ENCODE data around the gene CFAP57.
"Not testable (repeated sequence)": the region's sequence is repeated elsewhere in the genome, so short reads cannot be mapped to it uniquely, and the experiment has no call there.

Gene CFAP57

GRCh38 chr1:43184995-43185394, 12.9 kb downstream of the CFAP57 start:
- Mint-ChIP-seq H3K9me3 (no peaks in the 10 kb centered on the region), H3K27ac (ENCODE audit: low read depth) (no peak overlapping the region), H3K4me3 (no peak overlapping the region), H3K4me1 (no peaks in the 10 kb centered on the region), H3K36me3 (ENCODE audit: insufficient read depth) (peaks cover 1% of the 10 kb centered on the region), H3K27me3 (peaks cover 32% of the 10 kb centered on the region)
- DNase-seq (ENCODE audit: low spot score in 2 of 2) (no peak), ATAC-seq (replicated peaks; ENCODE audit: extremely low read depth, poor library complexity, severe bottlenecking) (no peak)

DNA sequence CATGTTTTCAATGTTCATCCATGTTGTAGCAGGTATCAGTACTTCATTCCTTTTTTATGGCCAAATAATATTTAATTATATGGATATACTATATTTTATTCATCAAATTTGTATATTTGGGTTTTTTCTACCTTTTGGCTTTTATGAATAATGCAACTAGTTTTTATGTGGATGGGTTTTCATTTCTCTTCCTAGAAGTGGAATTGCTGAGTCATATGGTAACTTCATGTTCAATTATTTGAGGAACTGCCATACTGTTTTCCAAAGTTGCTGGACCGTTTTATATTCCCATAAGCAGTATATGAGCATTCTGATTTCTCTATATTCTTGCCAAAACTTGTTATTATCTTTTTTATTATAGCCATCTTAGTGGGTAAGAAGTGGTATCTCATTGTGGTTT, 16.0 kb downstream of the CFAP57 start:
- H3K9me3 Mint-ChIP-seq, result no peaks in the 10 kb centered on the region
- DNase-seq (ENCODE audit: low spot score in 2 of 2) (no peak), ATAC-seq (replicated peaks; ENCODE audit: extremely low read depth, poor library complexity, severe bottlenecking) (no peak)
- H3K27me3 Mint-ChIP-seq, result peaks cover 52% of the 10 kb centered on the region
- no peaks in the 10 kb centered on the region for H3K4me1 Mint-ChIP-seq
- H3K4me3 Mint-ChIP-seq, result no peak overlapping the region
- peaks cover 1% of the 10 kb centered on the region for H3K36me3 Mint-ChIP-seq (ENCODE audit: insufficient read depth)
- H3K27ac Mint-ChIP-seq (ENCODE audit: low read depth), result no peak overlapping the region

- H3K27me3 Mint-ChIP-seq, result peaks cover 51% of the 10 kb centered on the region
- H3K27ac Mint-ChIP-seq (ENCODE audit: low read depth), result no peak overlapping the region
- H3K4me3 Mint-ChIP-seq, result no peak overlapping the region
- ATAC-seq (replicated peaks; ENCODE audit: extremely low read depth, poor library complexity, severe bottlenecking), result no peak
- no peaks in the 10 kb centered on the region for H3K4me1 Mint-ChIP-seq
- H3K9me3 Mint-ChIP-seq, result peaks cover 6% of the 10 kb centered on the region
- no peaks in the 10 kb centered on the region for H3K36me3 Mint-ChIP-seq (ENCODE audit: insufficient read depth)
- no peak for DNase-seq (ENCODE audit: low spot score in 2 of 2)
These were observed 22.4 kb downstream of the CFAP57 start for GRCh38 chr1:43194509-43194908.

DNA sequence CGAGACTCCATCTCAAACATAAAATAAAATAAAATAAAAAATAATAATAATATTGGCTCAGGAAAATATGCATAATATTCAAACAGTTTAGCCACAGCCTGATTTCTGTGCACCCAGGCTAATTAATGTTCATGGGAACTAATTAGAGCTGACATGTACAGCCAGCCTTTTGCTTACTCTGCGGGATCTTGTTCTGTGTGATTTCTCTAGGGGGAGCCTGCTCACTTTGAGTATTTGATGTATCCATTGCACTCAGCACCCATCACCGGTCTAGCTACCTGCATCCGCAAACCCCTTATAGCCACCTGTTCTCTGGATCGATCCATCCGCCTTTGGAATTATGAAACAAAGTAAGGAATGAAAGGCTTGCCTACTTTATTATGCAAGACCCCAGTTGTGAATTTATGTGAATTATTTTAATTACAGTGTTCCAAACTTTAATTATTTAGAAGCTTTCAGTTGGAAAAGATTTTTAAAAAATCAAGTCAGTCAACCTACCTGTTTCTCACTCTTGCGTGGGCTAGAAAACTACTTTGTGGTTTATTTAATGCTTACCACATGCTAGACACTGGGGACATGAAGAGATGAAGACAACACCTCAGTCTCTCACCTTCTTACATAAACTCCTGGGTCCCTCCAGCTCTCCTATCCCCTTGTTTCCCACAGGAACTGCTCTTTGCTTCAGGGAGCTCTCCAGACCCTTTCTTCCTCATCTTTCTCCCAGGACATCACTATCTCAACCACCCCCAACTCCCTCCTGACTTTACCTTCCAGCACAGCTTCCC, 25.4 kb downstream of the CFAP57 start:
- no peak overlapping the region for H3K27ac Mint-ChIP-seq (ENCODE audit: low read depth)
- no peaks in the 10 kb centered on the region for H3K36me3 Mint-ChIP-seq (ENCODE audit: insufficient read depth)
- H3K4me1 Mint-ChIP-seq, result no peaks in the 10 kb centered on the region
- H3K4me3 Mint-ChIP-seq, result no peak overlapping the region
- peaks cover 6% of the 10 kb centered on the region for H3K9me3 Mint-ChIP-seq
- DNase-seq (ENCODE audit: low spot score in 2 of 2) (no peak), ATAC-seq (replicated peaks; ENCODE audit: extremely low read depth, poor library complexity, severe bottlenecking) (no peak)
- H3K27me3 Mint-ChIP-seq, result peaks cover 27% of the 10 kb centered on the region

DNA sequence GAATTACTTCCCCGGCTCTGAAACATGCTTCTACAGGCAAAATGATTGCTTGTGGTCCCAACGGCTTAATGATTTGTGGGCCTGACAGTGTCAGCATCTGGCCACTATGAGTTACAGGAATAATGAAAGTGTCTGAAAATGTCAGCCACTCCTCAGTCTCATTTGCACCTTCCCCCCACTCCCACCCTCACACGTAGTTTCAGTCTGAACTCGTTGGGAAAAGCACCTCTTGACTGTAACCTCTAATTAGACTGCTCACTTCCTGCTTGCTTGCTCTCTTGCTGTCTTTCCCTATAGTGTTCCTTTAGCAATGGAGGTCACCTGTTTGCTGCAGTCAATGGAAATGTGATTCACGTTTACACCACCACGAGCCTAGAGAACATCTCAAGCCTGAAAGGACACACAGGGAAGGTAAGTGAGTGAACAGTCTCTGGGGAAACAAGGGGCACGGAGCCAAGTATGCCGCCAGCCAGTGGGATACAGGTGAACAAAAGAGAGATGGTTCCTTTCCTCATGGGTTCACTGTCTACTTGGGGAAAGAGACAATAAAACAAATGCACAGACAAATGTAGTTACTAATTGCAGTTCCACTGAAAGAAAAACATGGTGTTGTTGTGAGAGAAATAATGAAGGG, 27.1 kb downstream of the CFAP57 start:
- H3K9me3 Mint-ChIP-seq, result peaks cover 7% of the 10 kb centered on the region
- no peaks in the 10 kb centered on the region for H3K4me1 Mint-ChIP-seq
- no peaks in the 10 kb centered on the region for H3K36me3 Mint-ChIP-seq (ENCODE audit: insufficient read depth)
- no peak for DNase-seq (ENCODE audit: low spot score in 2 of 2)
- H3K27ac Mint-ChIP-seq (ENCODE audit: low read depth), result no peak overlapping the region
- no peak for ATAC-seq (replicated peaks; ENCODE audit: extremely low read depth, poor library complexity, severe bottlenecking)
- peaks cover 22% of the 10 kb centered on the region for H3K27me3 Mint-ChIP-seq
- no peak overlapping the region for H3K4me3 Mint-ChIP-seq

DNA sequence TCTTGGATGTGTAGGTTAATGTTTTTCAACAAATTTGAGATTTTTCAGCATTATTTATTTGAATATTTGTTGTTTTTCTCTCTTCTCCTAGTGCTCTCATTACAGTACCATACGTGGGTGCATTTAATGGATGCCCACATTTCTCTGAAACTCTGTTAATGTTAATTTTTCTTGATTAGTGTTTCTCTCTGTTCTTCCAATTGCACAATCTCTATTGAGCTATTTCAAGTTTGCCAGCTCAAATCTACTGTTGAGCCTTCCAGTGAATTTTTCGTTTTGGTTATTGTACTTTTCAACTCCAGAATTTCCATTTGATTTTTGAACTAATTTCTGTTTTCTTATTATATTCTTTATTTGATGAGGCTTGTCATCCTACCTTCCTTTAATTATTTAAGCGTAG, 31.7 kb downstream of the CFAP57 start:
- no peak overlapping the region for H3K27ac Mint-ChIP-seq (ENCODE audit: low read depth)

DNA sequence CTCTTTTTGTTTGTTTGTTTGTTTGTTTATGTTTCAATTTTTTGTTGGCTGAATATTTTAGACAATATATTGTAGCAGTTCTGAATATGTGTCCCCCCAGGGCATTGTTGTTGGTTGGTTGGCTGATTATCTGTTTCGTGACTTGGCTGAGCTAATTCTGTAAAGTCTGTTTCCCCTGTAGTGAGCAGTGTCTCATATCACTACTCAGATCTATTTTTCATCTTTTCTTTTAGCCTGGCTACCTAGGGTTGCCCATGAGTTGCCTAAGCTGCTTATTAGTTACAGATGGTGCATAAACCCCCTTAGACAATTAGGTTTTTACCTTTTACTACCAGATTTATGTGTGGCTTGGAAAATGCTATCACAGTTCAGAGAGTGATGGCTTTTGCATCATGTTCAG, 32.3 kb downstream of the CFAP57 start:
- no peaks in the 10 kb centered on the region for H3K36me3 Mint-ChIP-seq (ENCODE audit: insufficient read depth)
- H3K27ac Mint-ChIP-seq (ENCODE audit: low read depth), result no peak overlapping the region
- ATAC-seq (replicated peaks; ENCODE audit: extremely low read depth, poor library complexity, severe bottlenecking), result no peak
- no peak for DNase-seq (ENCODE audit: low spot score in 2 of 2)
- peaks cover 21% of the 10 kb centered on the region for H3K27me3 Mint-ChIP-seq
- no peak overlapping the region for H3K4me3 Mint-ChIP-seq
- H3K9me3 Mint-ChIP-seq, result peaks cover 5% of the 10 kb centered on the region
- H3K4me1 Mint-ChIP-seq, result no peaks in the 10 kb centered on the region

More for the DNA sequence above, 31.7 kb downstream of the CFAP57 start:
- H3K36me3 Mint-ChIP-seq (ENCODE audit: insufficient read depth), result no peaks in the 10 kb centered on the region
- no peak overlapping the region for H3K4me3 Mint-ChIP-seq
- peaks cover 21% of the 10 kb centered on the region for H3K27me3 Mint-ChIP-seq
- H3K9me3 Mint-ChIP-seq, result peaks cover 5% of the 10 kb centered on the region
- no peaks in the 10 kb centered on the region for H3K4me1 Mint-ChIP-seq
- ATAC-seq (replicated peaks; ENCODE audit: extremely low read depth, poor library complexity, severe bottlenecking) (no peak), DNase-seq (ENCODE audit: low spot score in 2 of 2) (no peak)

DNA sequence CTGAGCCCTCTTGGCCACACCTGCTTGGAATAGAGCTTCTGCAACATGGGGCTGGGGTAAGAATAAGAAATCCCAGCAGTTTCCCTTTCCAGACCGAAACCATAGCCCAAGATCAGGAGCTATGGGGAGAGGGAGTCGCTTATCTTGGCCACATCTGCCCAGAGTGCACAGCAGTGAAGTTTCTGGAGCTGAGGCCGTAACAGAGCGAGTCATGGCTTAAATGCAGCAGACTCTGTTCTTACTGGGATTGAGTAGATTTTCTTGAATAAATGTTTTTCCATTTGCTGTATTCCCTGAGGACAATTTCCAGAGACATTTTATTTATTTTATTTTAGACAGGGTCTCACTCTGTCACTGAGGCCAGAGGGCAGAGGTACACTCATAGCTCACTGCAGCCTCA, 33.5 kb downstream of the CFAP57 start:
- Mint-ChIP-seq H3K27me3 (peaks cover 27% of the 10 kb centered on the region), H3K4me1 (no peaks in the 10 kb centered on the region), H3K36me3 (ENCODE audit: insufficient read depth) (no peaks in the 10 kb centered on the region), H3K4me3 (no peak overlapping the region), H3K9me3 (peaks cover 5% of the 10 kb centered on the region), H3K27ac (ENCODE audit: low read depth) (no peak overlapping the region)
- DNase-seq (ENCODE audit: low spot score in 2 of 2) (no peak), ATAC-seq (replicated peaks; ENCODE audit: extremely low read depth, poor library complexity, severe bottlenecking) (no peak)

GRCh38 chr1:43206600-43207228, 34.6 kb downstream of the CFAP57 start:
- Mint-ChIP-seq H3K27me3 (peaks cover 27% of the 10 kb centered on the region), H3K9me3 (peaks cover 5% of the 10 kb centered on the region), H3K4me1 (no peaks in the 10 kb centered on the region), H3K4me3 (no peak overlapping the region), H3K36me3 (ENCODE audit: insufficient read depth) (no peaks in the 10 kb centered on the region), H3K27ac (ENCODE audit: low read depth) (no peak overlapping the region)
- ATAC-seq (replicated peaks; ENCODE audit: extremely low read depth, poor library complexity, severe bottlenecking) (no peak), DNase-seq (ENCODE audit: low spot score in 2 of 2) (no peak)

DNA sequence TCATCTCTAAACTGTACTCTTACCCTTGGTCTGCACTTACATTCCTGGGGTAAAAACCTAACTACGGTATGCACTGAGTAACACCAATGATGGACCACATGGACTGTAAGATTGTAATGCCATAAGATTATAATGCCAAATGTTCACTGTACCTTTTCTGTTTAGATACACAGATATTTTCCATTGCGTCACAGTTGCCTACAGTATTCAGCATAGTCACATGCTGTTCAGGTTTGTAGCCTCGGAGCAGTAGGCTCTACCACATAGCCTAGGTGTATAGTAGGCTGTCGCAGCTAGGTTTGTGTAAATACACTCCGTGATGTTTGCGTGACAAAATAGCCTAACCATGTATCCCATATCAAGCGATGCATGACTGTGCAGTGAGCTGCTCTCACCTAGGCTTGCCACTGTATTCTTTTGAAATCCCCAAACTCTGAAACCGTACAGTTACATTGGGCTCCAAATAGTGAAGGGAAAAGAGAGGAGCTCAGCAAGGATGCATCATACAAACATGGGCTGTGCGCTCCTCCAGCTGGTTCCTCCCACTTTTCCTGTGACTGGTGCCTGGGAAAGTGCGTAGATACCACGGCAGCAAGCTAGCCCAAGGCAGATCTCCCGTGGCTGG, 35.2 kb downstream of the CFAP57 start:
- Mint-ChIP-seq H3K27ac (ENCODE audit: low read depth) (no peak overlapping the region), H3K9me3 (peaks cover 5% of the 10 kb centered on the region), H3K36me3 (ENCODE audit: insufficient read depth) (no peaks in the 10 kb centered on the region), H3K4me3 (no peak overlapping the region), H3K4me1 (no peaks in the 10 kb centered on the region), H3K27me3 (peaks cover 27% of the 10 kb centered on the region)
- ATAC-seq (replicated peaks; ENCODE audit: extremely low read depth, poor library complexity, severe bottlenecking) (no peak), DNase-seq (ENCODE audit: low spot score in 2 of 2) (no peak)

DNA sequence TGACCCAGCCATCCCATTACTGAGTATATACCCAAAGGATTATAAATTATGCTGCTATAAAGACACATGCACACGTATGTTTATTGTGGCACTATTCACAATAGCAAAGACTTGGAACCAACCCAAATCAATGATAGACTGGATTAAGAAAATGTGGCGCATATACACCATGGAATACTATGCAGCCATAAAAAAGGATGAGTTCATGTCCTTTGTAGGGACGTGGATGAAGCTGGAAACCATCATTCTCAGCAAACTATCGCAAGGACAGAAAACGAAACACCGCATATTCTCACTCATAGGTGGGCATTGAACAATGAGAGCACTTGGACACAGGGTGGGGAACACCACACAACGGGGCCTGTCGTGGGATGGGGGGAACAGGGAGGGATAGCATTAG, 36.1 kb downstream of the CFAP57 start:
- not testable (repeated sequence) for H3K4me3 Mint-ChIP-seq; ATAC-seq (replicated peaks; ENCODE audit: extremely low read depth, poor library complexity, severe bottlenecking); H3K4me1 Mint-ChIP-seq; H3K27ac Mint-ChIP-seq (ENCODE audit: low read depth); H3K36me3 Mint-ChIP-seq (ENCODE audit: insufficient read depth); DNase-seq (ENCODE audit: low spot score in 2 of 2); H3K9me3 Mint-ChIP-seq
- peaks cover 27% of the 10 kb centered on the region for H3K27me3 Mint-ChIP-seq

DNA sequence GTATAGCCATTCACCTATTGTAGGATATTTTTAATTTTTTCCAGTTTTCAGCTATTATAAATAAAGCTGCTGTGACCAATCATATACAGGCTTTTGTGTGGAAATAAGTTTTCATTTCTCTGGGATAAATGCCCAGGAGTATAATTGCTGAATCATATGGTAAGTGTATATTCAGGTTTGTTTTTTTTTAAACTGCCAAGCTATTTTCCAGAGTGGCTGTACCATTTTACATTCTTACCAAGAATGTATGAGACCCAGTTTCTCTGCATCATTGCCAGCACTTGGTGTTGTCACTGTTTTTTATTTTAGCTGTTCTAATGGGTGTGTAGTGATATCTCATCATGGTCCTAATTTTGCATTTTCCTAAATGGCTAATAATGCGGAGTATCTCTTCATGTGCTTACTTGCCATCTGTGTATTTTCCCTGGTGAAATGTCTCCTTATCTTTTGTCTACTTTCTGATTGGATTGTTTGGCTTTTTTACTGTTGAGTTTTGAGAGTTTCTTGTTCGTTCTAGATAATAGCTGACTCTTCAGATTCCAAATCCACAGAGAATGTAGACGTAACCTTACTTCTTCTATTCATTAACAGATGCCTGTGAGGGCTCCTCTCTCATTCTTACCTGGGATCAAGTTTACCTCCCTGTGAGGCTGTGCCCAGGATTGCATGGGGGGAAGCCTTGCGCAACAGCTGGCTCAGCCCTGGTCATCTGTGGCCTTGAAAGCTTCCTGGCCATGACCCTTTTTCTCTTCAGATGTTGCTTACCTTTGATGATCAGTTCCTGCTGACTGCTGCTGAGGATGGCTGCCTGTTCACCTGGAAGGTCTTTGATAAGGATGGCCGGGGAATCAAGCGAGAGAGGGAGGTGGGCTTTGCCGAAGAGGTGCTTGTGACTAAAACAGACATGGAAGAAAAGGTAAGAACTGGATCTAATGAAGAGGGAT, 42.6 kb downstream of the CFAP57 start:
- no peak for DNase-seq (ENCODE audit: low spot score in 2 of 2)
- Mint-ChIP-seq H3K9me3 (no peaks in the 10 kb centered on the region), H3K27me3 (peaks cover 48% of the 10 kb centered on the region), H3K4me1 (no peaks in the 10 kb centered on the region), H3K36me3 (ENCODE audit: insufficient read depth) (no peaks in the 10 kb centered on the region), H3K4me3 (no peak overlapping the region), H3K27ac (ENCODE audit: low read depth) (no peak overlapping the region)
- no peak for ATAC-seq (replicated peaks; ENCODE audit: extremely low read depth, poor library complexity, severe bottlenecking)

Measured in central memory CD8-positive, alpha-beta T cell (primary cell).